Globus pallidus (tissue), 1 donor: ENCODE data around the gene COBL.

Experiments
- DNase-seq: peaks from one replicate; pipeline ENCODE4 v3.0.0-alpha.2; 2015; ENCODE audit warnings: low spot score

The COBL gene

DNA sequence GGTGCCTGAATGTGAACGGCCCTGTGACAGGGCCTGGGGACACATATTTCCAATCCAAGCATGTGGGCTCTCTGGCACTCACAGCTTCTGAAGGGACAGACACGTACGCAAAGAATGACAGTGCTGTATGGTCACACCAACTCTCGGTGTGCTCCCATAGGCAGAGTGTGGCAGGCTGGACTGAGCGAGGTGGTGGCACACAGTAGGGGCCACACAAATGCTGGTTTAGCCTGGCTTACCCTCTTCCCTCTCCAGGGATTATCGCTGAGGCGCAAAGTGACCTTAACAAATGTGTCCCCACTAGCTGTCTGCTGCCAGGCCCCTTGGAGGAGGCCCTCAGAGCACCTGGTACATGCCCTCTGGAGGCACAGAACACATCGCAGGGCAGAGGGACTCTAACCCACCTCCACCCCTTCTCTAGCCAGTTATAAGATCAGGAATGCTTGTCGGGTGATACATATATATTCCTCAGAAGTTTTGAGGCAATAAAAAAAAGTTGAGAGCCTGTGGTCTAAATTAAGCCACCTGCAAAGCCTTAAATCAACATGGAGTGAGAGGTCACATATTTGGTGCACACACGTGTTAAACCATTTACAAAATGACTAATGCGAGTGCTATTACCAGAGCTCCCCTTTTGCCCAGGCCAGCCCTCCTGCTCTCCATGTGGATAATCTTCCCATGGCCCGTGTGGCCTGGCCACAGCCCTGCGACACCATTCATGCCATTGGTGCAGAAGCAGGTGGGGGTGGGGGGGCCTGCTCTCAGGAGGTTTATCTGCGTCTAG is 271.1 kb downstream of the COBL start:
- DNase-seq = no peak

DNA sequence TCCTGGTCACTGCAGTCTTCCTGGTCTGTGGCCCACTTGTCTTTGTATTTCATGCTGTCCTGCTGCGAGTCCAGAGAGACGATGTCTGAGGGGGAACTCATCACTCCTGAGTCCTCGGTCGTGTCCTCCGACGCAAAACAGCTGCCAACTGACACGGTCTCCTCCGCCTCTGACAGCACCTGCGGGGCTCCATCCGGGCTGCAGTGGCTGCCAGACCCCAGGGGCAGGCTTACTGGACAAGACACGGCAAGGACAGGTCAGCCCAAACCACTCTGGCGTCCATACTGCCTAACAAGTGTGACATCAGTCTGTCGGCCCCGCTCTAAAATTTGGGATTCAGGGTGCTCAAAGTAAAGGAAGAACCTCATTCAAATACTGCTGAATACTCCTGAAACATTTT is 273.1 kb downstream of the COBL start:
- DNase-seq = no peak

DNA sequence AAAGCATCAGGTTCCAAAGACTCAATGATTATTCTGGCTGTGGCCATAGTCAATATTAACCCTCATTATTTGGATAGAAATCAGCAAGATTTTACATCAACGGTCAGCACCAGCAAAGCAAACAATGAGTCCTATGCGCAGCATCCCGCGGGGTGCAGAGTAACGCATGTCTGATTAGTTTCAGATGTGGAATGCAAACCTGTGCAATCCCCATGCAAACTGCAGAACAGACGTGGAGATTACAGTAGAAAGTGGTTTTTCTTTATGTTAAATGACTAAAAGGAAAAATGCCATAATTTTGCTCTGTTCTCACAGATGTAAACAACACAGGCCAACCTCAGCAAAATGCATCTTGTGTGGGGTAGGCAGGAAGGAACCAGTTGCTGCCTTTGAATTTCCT is 275.8 kb downstream of the COBL start:
- no peak for DNase-seq

DNA sequence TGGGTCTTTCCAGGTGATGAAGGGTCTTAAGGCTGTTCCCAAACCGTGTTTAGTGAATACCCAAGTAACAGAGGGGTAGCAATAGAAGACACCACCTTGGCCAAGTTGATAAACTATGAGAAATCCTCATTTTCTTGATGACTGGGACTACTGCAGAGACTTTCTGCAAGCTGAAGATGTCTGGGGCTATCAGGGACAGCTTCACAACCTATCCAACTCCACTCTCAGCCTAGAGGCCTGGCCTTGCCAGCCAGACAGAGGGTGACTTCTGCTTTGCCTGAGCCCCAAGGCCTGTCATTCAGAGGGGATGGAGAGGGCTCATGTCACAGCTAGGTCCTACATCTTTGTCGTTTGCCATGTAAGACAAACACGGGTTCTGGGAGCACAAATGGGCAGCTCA is 278.0 kb downstream of the COBL start:
- no peak for DNase-seq

DNA sequence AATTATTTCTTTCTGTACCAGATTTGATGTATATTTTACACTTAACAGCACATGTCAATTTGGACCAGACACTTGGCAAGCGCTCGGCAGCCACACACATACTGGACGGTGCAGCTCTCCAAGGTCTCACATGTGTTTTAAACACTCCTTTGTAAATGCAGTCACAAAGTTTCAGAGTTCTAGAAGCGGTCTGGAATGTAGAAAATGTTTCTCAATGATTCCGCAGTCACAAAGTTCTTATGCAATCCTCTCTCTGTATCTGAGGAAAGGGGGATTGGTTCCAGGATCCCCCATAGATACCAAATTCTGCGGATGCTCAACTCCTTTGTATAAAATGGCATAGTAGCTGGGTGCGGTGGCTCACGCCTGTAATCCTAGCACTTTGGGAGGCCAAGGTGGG is 280.9 kb downstream of the COBL start:
- no peak for DNase-seq

DNA sequence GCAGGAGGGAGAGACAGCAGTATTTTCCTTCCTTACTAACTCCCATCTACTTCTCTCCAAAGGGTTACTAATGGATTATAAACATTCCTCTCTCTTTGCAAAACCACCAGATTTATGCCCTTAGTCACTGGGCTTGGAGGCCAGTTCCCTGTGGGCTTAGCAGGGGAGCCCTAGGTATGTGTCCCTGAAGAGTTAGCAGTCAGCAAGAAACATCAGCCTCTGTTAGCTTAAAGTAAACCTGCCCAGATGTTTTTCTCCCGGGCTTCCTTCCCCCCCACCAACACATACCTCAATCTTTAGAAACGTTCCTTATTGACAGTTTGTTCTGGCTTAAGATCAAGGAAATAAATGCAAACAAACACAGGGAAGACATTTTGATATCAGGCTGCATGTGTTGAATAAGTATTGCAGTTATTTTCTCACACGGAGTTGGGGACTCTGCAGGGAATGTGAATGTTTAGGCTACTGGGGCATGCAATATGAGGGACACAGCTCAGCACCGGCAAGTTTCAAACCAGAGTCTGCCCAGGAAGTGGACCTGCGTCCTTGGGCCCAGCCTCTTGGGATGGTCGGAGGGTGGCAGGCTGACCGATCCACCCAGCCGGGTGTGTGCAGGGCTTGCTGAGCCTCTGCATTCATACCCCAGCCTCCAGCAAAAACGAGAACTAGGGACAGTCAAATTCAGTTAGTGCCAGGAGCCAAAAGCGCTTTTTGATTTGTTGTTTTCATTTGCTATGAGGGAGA is 281.9 kb downstream of the COBL start:
- peak; percentile 32 for DNase-seq

DNA sequence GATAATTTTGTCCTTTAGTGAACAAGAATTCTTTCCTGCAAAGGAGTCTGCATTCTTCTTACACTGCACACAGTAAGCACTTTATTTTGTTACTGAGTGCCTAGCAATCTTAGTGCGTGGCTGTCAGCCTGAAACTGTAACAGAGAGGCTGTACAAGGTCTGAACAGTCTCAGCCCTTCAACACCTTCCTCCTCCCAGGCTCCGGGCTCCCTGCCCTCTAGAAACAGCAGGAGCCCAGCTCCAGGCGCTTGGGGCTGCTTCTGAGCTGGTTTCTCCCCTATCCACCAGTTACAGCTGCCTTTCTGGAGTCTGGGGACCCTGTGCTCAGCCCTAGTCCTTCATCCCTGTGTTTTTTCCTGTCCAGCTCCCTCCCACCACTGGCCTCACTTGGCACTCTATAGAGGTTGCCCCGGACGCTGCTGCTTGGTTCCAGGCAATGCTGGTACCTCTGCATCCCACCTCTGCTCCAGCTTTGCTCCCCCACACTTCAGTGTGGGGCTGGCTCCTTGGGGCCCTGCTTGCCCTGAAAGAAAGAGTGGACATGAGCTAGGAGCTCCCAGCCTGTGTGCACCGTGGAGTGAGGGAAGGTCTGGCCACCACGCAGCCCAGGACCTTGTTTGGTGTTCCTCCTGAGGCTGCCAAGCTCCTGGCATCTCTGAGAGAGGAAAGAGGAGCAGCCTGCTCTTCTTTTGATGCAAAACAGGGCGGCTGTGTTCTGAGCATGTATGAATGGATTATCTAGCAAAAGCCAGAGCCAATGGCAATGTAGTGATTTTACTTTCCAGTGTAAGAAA is 282.7 kb downstream of the COBL start:
- peak; percentile 48 for DNase-seq

DNA sequence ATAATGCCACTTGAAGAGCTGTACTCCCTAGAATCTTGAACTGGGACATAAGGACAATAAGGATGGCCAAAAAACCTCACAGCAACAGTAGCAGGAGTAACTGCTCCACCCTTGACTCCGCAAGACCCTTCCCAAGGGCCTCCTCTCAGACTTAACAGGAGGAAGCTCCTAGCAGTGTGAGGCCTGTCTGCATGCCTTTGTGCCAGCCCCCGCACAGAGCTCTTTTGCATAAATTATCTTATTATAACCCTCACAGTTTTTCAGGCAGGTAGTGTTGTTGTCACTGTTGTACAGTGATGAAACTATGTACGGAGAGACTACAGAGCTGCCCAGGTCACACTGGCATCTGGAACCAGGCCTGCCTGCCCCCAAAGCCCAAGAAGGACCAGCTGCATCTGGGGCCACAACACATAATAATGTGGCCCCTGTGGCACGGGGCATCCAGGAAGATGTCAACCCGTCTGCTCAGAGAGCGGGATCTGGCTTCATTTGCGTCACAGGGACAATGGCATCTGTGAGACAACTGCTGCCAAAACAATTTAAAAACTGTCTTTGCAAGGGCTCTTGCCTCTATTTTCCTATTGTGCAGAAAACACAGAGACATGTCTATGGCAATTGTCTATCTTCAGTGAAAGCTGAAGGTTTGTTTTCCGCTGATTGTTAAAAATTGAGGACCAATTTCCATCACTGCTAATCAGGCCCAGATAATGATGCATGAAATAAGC is 284.7 kb downstream of the COBL start:
- DNase-seq = peak; percentile 63

DNA sequence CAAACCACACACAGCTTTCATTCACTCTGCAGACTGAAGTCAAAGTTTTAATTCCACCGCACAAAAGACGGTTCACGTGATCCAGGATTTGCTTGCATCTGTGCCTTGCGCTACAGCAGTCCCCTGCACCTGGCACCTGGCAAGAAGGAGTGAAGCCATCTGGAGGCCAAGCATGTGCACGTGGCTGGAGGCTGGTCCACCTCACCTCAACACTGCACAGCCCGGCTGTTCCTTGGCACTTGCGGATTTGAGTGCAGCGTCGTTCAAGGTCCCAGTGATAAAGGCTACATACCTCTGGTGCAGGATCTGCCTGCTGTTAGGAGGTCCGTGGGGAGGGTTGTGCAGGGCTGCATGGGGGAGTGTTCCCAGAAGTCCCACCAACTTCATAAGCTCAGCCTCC is 285.4 kb downstream of the COBL start:
- DNase-seq = no peak

DNA sequence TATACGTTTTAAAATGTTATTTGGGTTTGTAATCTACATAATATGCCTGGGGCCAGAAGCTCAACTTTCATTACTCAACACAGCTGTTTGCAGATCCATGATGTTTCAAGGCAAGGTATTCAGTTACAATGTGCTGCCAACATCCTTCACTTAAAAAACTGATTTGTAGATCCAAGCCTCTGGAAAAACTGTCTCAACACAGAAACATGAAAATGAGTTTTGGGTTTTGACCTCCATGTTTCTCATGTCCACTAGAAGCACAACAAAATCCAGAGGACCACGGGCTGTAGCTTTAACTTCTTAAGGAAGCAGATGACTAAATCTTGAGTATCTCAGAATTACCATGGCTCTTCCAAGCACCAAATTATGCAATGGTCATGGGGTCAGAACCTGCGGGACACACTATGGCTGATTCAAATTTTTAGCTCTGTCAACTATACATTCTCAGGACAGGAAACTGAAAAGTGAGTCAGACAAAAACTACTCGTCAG is 286.9 kb downstream of the COBL start:
- DNase-seq = no peak

DNA sequence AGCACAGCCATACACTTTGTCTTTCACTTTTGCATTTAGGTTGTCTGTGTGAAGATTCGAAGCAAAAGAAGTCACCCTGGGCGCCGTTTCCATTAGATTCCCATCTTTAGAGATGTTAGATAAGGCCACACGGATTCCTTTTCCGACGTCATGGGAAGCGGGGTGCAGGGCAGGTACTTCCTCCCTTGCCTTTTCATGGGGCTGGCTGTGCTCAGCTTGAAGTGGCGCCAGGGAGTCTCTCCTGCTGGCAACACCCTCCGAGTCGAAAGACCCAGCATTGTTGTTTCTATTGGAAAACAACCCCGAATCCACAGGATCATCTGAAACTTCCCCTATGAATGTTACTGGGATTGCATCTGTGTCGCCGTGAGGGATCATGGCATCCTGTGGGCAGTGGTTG is 287.5 kb downstream of the COBL start:
- DNase-seq = no peak

DNA sequence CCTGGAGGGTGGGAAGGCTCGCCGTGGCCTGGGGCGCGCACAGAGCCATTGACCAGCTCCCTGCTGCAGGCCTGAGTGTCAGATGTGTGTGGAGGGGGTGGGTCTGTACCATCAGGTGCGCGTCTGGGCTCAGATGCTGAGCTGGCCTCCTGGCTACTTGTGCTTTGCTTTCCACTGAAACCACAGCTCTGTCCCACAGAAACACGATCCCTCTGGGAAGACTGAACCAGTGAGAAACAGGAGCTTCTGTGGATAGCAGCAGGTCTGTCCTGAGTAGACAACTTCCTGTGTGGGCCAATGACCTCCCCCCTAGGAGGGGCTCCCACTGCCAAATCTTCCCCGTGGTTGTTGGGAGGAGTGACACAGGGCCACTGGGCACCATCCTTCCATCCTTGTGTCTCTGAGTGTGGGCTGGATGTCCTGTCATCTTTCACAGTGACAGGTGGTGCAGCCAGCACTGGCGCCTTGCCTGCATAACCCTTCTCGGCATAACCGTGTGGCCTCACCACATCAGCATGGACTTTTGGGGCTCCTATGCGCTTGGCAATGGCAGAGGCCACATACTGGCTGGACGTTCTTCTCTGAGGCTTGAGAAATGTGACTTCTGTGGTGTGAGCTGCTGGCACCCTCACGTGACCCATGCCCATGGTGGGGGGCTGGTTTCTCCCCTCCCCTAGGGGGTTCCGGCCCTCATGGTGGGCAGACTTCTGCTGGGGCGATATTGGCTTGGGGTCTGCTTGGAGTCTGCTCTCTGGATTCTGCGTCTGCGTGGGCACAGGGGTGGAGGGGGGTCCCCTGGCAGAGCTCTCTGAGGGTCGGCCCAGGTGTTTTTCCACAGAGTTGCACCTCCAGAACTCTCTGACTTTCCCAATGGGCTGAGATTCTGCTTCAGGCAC is 288.4 kb downstream of the COBL start:
- no peak for DNase-seq

DNA sequence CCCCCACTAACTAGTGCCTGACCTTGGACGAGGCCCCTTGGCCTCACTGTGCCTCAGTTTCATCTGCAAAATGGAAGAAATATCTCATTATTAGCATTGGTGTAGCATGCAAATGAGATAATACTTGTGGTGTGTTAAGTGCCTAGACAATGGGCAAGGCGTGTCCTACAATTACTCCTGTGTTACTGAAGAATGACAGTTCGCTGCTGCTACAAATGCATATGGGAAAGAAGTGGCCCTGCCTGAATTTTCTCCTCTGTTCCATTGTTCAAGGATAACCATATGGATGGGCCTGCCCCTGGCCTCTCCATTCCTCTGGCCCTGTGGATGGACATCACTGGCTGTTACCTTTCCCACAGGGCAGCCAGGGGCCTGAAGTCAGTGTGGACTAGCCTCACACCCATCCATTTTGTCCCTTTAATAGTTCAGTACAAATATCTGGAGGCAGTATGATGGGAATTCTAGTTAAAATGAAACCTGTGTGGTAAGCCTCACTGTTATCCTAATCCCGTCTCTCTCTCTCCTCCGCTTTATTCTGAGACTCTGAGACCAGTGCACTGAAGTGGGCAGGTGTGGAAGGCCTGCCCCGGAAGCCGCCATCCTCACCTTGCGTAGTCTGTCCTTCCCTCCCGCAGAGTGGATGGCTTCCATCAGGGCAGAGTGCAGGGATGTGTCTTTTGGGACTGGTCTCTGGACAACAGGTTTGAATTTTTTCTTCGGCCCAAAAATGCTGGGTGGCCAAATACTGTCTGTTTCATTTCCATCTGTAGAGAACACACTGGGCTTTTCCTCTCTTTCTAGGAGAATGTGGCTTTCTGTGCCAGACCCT is 289.3 kb downstream of the COBL start:
- DNase-seq = no peak

DNA sequence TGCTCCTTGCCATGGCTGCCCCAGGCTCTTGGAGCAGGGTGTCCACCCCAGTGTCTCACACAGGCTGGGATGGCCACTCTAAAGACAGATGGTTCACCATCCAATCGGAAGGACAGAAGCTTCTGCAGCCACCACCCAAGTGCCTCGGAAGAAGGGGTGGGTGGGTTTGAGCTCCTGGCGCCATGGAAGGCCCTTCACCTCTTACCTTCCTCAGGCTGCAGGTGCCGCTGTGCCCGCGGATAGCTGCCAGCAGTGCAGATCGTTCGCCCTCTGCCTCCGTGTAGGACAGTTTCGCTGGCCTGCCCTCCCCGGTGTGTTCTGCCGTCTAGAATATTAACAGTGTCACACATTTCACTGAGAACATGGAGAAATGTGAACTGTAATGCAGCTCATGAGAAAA is 290.3 kb downstream of the COBL start:
- no peak for DNase-seq

DNA sequence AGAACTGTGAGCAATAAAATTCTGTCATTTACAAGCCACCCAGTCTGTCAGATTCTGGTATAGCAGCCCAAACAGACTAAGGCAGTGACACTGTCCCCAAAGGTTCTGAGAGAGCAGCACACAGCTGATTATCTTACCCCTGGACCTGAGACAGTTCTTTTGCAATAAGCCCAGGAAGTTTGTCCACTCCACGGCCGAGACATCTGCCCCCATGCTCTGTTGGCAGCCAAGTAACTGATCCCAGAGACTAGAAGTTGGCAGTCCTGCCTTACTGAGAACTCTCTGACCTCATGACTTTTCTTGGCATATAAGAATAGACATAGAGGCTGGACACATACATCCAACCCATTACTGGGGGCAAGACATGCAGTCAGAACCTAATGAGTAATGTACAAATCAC is 290.9 kb downstream of the COBL start:
- no peak for DNase-seq

DNA sequence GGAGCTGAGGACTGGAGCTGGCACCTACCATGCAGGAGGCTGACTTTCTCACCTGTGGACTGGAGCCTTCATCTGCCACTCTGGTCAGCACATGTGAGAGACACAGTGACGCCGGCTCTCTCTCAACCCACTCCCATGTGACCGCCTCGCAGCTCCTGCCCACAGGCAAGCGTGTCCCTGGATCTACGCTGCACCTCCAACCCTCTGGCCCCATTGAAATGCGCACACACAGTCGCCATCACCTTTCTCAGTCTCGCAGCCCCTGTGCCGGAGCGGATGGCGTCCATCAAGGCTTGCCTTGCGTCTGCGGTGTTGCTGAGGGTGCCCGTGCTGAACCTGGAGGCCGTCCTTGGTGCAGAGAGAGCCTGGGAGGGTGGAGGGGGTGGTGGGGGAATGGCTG is 291.7 kb downstream of the COBL start:
- DNase-seq = no peak

DNA sequence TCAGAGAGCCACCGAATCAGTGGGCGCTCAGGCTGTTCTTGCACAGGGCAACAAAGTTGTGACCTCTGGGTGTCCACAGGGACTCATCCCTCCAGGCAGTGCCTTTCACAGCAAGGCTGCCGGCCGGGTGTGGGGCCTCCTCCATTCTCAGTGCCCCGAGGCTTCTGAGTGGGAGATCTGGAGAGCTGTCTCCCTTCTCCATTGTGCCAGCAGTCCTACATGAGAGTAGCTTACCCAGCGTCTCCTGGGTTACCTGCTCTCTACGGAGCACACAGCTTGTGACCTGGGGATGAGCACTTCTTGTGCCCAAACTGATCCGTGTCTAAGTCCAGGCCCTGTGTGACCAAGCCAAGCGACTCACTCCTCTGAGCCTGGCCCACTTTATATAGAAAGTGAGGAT is 293.1 kb downstream of the COBL start:
- no peak for DNase-seq

DNA sequence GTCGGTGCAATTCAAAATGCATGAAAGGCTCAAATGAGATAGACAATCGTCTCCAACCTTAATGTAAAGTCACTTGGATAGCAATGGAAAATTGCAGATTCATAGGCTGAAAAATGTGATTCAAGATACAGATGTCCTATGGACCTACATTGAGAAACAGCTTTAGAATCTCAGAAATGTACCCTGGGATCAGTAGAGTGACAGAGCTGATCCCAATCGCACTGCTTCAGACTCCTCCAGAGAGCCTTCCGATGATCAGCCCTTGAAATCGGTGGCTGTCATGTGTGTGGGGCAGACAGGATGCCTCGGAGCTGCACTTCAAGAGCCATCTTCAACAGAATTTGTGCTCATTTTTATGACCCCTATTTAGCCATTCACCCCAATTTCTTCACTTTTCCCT is 293.8 kb downstream of the COBL start:
- no peak for DNase-seq

DNA sequence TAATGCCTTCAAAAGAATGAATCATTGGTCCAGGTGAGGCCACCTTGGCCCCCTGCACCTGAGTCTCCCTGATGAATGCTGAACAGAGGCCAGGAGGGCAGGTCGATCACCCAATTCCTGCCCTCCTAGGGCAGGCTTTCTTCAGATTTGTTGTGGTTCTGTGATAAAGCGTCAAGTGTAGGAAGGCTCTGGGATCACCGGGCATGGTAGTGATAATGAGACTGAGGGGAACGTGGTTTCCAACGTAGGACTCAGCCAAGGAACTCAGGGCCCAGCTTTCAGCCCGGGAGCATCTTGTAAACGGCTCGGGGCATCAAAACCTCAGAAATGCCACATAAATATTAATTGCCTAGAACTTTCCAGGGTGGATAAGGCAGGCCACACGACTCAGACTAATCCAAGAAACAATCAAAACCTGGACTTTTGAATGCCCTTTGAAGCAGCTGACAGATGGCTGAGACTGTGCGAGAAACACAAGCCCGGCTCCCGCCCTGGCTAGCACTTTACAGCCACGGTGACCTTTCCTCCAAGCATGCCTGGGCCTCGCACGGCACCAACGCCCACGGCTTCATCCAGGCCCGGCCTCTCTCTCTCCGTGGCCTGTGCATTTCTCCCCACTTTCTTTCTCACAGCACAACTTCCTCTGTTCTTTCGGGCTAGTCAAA is 294.6 kb downstream of the COBL start:
- DNase-seq = no peak

DNA sequence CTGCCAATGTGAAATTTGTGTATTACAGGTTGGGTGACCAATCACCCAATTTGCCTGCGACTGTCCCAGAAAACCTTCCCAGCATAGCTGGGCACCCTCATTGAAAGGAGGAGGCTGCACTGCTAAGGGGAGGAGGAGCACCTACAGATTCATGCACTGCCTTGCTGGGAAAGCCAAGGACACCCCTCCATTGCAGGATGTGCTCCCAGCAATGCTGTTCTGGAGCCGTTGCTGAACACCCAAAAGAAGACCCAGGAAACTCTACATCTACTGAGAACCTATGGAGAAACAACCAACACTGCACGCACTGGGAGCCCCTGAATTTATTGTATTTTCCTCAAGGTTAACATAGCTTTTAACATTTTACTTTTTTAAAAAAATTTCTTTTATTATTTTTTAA is 295.7 kb downstream of the COBL start:
- no peak for DNase-seq
